Smooth muscle cell (in vitro differentiated cells): ENCODE measurements around the gene KRTAP5-4. TPM values are rescaled to one million over a fixed set of nuclear protein-coding genes. Genes with fewer than 3 reads are reported as not detected.
A peak's percentile ranks its signal among the peaks of the same experiment; 100 is the strongest.

Experiments used
- DNase-seq: peaks from one replicate; lab custom pipeline; 2025; ENCODE audit not compliant: unreplicated experiment; lab: John Stamatoyannopoulos, UW
- H2AFZ ChIP-seq: fragments of 200-600 bp; sonication (generic); 2 replicates; pipeline ENCODE4 v1.6.0; 2016; ENCODE audit warnings: antibody characterized with exemption, low read depth, mild to moderate bottlenecking
- H3F3A ChIP-seq: fragments of 200-600 bp; sonication (generic); 2 replicates; pipeline ENCODE4 v1.6.0; 2017; ENCODE audit warnings: antibody characterized with exemption, low read depth
- H3K27ac ChIP-seq: fragments of 200-600 bp; sonication (generic); 2 replicates; pipeline ENCODE4 v1.5.1; 2016; ENCODE audit warnings: low read depth, mild to moderate bottlenecking
- H3K27me3 ChIP-seq: fragments of 200-600 bp; sonication (generic); 2 replicates; pipeline ENCODE4 v1.6.1; 2016; ENCODE audit warnings: low read depth, mild to moderate bottlenecking
- H3K36me3 ChIP-seq: fragments of 200-600 bp; sonication (generic); 2 replicates; pipeline ENCODE4 v1.5.1; 2016; ENCODE audit warnings: low read depth
- H3K4me1 ChIP-seq: fragments of 200-600 bp; sonication (generic); 2 replicates; pipeline ENCODE4 v1.5.1; 2016; ENCODE audit warnings: low read depth
- H3K4me2 ChIP-seq: fragments of 200-600 bp; sonication (generic); 2 replicates; pipeline ENCODE4 v1.6.0; 2016; ENCODE audit warnings: mild to moderate bottlenecking
- H3K4me3 ChIP-seq: fragments of 200-600 bp; sonication (generic); 2 replicates; pipeline ENCODE4 v1.5.1; 2016; ENCODE audit warnings: mild to moderate bottlenecking
- H3K79me2 ChIP-seq: fragments of 200-600 bp; sonication (generic); 2 replicates; pipeline ENCODE4 v1.6.0; 2016; ENCODE audit warnings: low read depth, mild to moderate bottlenecking
- H3K9ac ChIP-seq: fragments of 200-600 bp; sonication (generic); 2 replicates; pipeline ENCODE4 v1.6.0; 2016; ENCODE audit warnings: low read depth
- H3K9me3 ChIP-seq: fragments of 200-600 bp; sonication (generic); replicated peaks from 2 replicates; pipeline ENCODE4 v1.5.1; 2016; ENCODE audit warnings: low read depth
- H4K20me1 ChIP-seq: fragments of 200-600 bp; sonication (generic); 2 replicates; pipeline ENCODE4 v1.6.0; 2016; ENCODE audit warnings: low read depth
- CTCF ChIP-seq: fragments of 200-600 bp; sonication (generic); IDR thresholded peaks from 2 replicates; pipeline ENCODE4 v1.5.1; 2017; ENCODE audit warnings: borderline replicate concordance, mild to moderate bottlenecking, antibody characterized with exemption; ENCODE audit not compliant: insufficient read depth, poor library complexity, severe bottlenecking
- WGBS: methylation state at CpG from one replicate; pipeline ENCODE4 v1.1.7; 2016; ENCODE audit warnings: low lambda C conversion rate; 5-methylcytosine and 5-hydroxymethylcytosine counted together
- polyA plus RNA-seq: library from polyadenylated mRNA; unstranded; fragments of >200 nt; fragmentation: Nextera tagmentation; extraction: Ambion mirVana; gene quantifications from 2 replicates; pipeline ENCODE4 v1.2.1, GENCODE V29; 2016
- total RNA-seq: library from RNA; depleted of rRNA; stranded (reverse); fragments of >200 nt; gene quantifications from 2 replicates; pipeline ENCODE4 v1.2.3, GENCODE V29; 2014

Gene KRTAP5-4
- total and polyA plus RNA-seq, 2 experiments from 2014 or later = not detected

DNA sequence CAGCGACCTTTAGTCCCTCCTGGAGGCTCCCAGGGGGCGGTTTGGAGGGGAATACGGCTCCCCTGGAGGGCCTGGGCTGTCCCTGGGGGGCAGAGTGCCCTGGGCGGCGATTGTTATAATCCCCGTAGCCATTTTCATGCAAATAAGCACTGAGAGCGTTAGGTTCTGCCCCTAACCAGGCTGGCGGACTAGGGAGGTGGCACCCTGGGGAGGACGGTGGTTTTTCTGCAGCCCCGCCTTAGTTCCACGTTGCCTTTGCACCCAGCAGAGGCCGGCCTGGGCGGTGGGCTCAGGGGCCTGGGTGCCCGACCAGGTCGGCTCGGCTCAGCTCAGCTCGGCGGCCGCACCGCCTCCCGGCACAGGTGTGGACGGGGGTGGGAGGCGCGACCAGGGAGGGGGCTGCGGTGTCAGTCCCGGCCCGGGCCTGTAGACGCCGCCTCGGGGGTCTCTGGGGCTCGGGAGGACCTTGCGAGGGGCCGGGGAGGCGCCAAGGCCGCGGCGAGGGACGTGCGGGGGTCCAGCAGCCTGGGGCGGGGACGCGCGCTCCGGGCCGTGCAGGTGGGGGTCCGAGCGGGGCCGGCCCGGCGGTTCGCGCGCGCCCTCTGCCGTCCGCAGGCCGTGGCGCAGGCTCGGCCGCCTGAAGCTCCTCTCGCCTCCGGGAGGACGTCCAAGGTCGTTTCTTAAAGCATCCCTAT lies 47.6 kb downstream of the KRTAP5-4 start:
- H2AFZ ChIP-seq = no peak overlapping the region
- no peaks in the 10 kb centered on the region for H3K36me3 ChIP-seq
- H3K4me3 ChIP-seq = peak overlapping the region; percentile 75
- no peaks in the 10 kb centered on the region for H3K4me1 ChIP-seq
- no peaks in the 10 kb centered on the region for H3K9me3 ChIP-seq
- peaks cover 29% of the 10 kb centered on the region for H3K27me3 ChIP-seq
- DNase-seq = no peak
- H3K79me2 ChIP-seq = peaks cover 6% of the 10 kb centered on the region
- TF ChIP-seq CTCF = peak; percentile 64
- peaks cover 18% of the 10 kb centered on the region for H4K20me1 ChIP-seq
- no peak overlapping the region for H3K9ac ChIP-seq
- no peak overlapping the region for H3K27ac ChIP-seq
- 1% methylated on average over 29 of the region's 64 CpGs for WGBS
- H3K4me2 ChIP-seq = peak overlapping the region; percentile 96
- no peaks in the 10 kb centered on the region for H3F3A ChIP-seq

DNA sequence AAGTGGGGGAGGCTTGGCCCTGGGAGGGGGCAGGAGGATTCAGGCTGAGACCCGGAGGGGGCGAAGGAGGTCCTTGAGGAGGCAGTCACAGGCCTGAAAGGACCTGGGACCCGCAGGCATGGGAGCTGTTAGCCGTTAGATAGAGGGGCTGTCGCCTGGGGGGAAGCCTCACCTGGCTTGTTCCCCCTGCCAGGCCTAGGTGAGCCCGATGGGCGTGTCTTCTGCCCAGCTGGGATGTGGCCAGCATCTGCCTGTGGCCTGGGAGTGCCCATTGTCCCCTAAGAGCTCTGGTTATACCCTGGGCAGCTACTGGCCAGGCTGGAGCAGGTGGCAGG lies 48.1 kb downstream of the KRTAP5-4 start:
- Histone ChIP-seq H3K4me2 (peak overlapping the region; percentile 96), H3K27ac (no peak overlapping the region), H3K79me2 (peaks cover 6% of the 10 kb centered on the region), H3K36me3 (no peaks in the 10 kb centered on the region), H3F3A (no peaks in the 10 kb centered on the region), H3K27me3 (peaks cover 29% of the 10 kb centered on the region), H4K20me1 (peaks cover 23% of the 10 kb centered on the region), H2AFZ (no peak overlapping the region), H3K4me3 (peak overlapping the region; percentile 75), H3K4me1 (no peaks in the 10 kb centered on the region), H3K9ac (no peak overlapping the region), H3K9me3 (no peaks in the 10 kb centered on the region)
- DNase-seq = no peak
- WGBS = 8% methylated on average over 7 of the region's 7 CpGs
- no peak for TF ChIP-seq CTCF

GRCh38 chr11:1573077-1573902 lies 48.6 kb downstream of the KRTAP5-4 start:
- Histone ChIP-seq H3K4me2 (peak overlapping the region; percentile 96), H3K9ac (peak overlapping the region; percentile 97), H3K4me1 (no peaks in the 10 kb centered on the region), H3K27ac (no peak overlapping the region), H3K9me3 (no peaks in the 10 kb centered on the region), H3K79me2 (peaks cover 6% of the 10 kb centered on the region), H3K27me3 (peaks cover 29% of the 10 kb centered on the region), H3K4me3 (peak overlapping the region; percentile 75), H2AFZ (no peak overlapping the region), H4K20me1 (peaks cover 29% of the 10 kb centered on the region), H3F3A (no peaks in the 10 kb centered on the region), H3K36me3 (no peaks in the 10 kb centered on the region)
- TF ChIP-seq CTCF = no peak
- no peak for DNase-seq
- WGBS = 20% methylated on average over 34 of the region's 37 CpGs
